CD4-positive, alpha-beta T cell treated with Interleukin-15 for 4 hours (primary cell): ENCODE measurements around the gene CACNA1C.

Experiments used
- DNase-seq: peaks from one replicate; pipeline ENCODE4 v3.0.0-alpha.2; 2020; ENCODE audit warnings: low spot score

CACNA1C gene

DNA sequence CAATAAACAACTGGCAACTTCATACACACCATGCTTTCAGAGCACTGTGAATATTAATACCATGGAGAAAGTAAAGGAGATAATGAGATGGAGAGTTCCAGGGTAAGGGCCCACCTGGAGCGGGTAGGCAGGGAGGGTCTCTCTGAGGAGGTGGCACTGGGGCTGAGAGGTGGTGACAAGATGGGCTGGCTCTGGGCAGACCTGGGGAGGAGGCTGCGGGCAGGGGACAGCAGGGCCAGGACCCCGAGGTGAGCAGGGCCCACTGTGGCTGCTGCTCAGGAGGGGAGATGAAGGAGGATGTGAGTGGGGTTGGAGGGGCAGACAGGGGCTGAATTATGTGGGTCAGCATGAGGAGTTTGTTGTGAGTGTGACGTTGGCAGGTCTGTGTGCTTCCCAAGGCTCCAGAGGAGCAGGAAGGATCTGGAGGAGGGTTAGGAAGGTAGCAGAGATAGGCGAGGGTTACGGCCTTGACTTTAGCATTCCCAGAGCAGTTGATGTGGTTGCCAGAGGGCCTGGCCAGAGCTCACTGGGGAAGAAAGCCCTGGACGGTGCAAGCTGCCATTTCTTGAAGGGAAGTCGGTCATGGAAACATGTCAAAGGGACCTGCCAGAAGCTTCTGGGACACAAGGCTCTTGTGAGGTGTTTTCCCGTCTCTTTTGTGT lies 88.2 kb downstream of the CACNA1C start:
- DNase-seq: no peak

DNA sequence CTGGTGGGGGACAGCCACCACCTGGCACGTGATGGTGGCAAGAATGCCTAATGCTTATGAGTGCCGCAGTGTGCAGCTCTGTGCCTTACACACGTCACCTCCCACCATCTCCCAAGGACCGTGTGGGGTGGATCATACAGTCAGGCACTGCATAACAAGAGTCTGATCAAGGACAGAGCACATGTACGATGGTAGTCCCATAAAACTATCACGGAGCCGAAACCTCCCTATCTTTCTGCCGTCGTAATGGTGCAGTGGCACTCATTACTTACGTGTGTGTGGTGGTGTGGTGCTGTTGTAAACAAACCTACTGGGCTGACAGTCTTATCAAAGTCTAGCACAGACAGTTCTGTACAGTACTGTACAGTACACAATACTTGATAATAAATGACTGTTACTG lies 89.3 kb downstream of the CACNA1C start:
- DNase-seq: no peak

DNA sequence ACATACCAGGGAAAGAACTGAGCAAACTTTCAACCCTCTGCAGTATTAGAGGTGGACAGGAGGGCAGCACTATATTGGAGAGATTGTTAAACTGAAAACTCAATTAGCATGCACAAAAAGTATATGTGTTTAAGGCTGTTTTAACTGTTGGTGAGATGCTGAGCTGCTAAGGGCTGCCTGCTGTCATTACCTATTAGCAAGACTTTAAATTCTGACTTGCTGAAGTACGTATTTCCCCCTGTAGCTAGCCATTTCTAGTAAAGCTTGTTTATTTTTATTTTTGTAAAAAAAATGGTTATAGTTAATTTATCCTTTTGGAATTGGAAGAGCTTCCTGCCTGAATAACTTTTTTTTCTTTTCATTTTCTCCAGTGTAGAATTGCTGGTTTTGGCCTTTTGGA lies 92.2 kb downstream of the CACNA1C start:
- no peak for DNase-seq

- DNase-seq: no peak
Observed at GRCh38 chr12:2145433-2145998, 92.7 kb downstream of the CACNA1C start.

GRCh38 chr12:2147335-2147734 lies 94.5 kb downstream of the CACNA1C start:
- no peak for DNase-seq

GRCh38 chr12:2149091-2149490 lies 96.3 kb downstream of the CACNA1C start:
- DNase-seq: no peak

- DNase-seq: no peak
Observed at GRCh38 chr12:2150833-2151232, 98.0 kb downstream of the CACNA1C start.

DNA sequence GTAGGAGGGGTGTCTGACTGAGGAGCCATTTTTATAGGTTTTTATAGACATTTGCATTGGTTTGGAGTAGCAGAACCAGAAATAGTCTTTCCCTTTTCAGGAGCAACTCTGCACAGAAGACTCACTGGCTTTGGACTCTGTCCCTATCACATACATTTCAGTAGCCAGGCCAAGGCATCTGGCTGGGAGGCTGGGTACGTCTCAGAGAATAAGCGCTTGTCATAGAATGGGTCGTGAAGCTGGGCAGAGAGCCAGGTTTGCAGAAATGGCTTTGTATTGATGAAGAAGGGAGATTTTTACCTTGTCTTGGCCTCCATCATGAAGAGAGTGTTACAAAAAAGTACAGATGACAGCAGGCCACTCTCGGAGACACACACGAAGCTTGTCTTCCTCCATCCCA lies 98.6 kb downstream of the CACNA1C start:
- DNase-seq: no peak

DNA sequence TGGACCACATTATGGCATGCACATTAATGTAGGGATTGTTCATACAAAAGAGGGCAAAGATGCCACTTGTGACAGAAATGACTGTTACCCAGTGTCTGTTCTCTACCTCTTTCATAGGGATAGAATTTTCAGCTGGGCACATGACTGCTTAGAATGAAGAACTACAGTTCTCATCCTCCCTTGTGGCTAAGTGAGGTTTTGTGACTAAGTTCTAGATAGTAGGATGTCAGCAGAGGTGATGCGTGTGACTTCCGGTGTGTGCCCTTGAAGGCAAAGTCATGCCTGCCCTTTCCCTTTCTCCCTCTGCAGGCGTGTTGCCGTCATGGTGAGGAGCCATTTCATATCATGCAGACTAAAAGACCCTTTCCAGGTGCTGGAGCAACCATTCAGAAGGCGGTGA lies 99.3 kb downstream of the CACNA1C start:
- DNase-seq: no peak

- no peak for DNase-seq
Observed at GRCh38 chr12:2154050-2154449, 101.3 kb downstream of the CACNA1C start.

DNA sequence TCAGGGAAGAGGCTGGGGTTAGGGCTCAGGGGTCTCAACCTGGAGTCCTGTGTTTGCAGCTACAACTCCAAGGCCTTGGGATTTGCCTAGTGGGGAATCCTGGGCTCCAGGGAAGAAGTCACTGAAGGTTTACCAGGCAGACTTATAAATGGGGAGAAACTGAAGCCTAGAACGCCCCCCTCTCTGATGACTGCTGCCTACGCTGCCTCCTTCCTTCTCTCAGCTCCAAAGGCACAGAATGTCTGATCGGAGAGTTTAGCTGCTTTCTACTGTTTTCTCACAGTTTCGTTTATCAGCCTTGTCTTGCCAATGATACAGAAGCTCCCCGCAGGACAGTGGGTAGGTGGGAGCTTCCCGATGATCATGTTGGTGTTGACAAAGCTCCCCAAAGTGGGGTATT lies 101.7 kb downstream of the CACNA1C start:
- DNase-seq: no peak

GRCh38 chr12:2156333-2156732 lies 103.5 kb downstream of the CACNA1C start:
- DNase-seq: no peak

- DNase-seq: no peak
Observed at GRCh38 chr12:2160043-2160442, 107.3 kb downstream of the CACNA1C start.

DNA sequence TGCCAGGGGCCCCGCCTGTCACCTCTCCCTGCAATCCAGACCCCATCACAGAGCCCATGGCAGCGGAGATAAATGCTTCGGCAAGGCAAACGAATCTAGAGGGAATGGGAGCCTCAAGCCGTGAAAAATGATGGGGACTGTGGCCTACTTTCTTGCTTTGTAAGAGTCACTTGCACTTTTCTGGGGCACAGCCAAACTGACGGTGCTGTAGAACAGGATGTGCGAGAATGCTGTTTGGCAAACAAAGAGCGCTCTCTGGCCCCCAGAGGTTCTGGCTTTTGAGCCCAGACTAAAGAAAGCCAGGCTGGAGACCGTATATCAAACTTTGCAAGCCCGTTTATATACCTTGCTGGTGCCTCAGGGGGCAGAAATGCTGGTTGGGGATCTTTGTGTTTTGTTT lies 108.7 kb downstream of the CACNA1C start:
- no peak for DNase-seq

DNA sequence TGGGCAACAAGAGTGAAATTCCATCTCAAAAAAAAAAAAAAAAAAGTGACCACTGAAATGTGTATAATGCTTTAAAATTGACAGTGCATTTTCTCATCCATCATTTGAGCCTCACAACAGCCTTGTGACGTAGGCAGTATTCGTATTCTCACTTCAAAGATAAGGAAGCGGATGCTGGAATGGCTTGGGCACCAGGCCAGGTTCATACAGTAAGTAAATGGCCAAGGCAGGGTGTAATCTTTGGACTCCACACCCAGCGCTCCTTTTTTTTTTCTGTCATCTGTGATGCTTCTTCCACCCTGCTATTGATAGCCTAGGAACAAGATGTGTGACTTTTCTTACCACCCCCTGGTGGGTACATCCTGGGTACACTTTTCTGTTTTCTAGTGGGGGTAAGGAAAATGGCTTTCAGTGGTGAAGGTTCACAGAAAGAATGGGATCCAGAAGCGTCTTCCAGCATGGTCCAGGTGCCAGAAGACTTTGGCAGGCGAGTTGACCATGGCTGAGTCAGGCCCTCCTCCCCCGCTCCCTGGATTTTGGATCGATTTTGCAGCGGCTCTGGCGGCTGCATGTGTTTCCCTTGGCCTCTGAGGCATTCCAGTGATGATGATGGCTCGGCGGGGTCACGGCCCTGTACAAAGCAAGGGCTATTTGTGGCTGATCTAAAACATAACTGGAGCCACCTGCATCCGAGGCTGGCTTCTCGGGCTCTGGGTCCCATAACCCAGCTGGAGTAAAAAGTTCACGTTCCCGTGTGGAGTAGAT lies 110.6 kb downstream of the CACNA1C start:
- DNase-seq: no peak

- DNase-seq: no peak
Observed at GRCh38 chr12:2165021-2165420, 112.2 kb downstream of the CACNA1C start.

DNA sequence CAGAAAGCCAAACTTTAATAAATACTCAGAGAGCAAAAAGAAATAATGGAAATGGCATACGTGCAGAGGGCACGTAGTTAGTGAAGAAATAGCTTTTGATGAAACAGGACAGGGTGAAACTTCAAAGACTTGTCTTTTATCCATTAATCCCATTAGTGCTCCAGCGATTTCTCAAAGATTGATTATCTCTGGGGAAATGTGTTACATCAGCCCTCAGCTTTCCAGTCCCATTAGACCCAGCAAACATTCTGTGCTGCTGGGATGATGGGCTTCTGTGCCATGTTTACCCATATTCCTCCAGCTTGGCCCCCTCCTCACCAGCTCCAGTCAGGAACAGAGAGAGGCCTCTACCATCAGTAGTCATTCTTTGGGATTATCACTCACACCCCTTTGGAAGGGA lies 113.1 kb downstream of the CACNA1C start:
- no peak for DNase-seq

DNA sequence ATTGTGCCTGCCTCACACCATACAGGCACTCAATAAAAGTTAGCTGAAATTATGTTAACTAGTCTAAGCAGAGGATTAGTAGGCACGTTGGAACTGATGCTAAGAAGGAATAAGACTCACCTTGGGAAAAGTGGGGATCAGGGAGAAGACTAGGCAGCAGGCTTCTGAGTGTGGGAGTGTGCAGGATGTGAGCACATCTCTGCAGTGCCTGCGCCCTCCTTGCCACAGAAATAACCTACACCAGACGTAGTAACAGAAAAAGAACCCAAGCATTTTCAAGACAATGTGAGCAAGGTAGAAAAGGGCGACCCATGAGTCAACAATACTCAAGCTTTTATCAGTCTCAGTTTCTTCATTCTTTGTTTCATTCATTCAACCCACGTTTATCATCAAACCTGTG lies 113.9 kb downstream of the CACNA1C start:
- no peak for DNase-seq

- DNase-seq: no peak
Observed at GRCh38 chr12:2167231-2167630, 114.4 kb downstream of the CACNA1C start.

- no peak for DNase-seq
Observed at GRCh38 chr12:2168808-2169207, 116.0 kb downstream of the CACNA1C start.

DNA sequence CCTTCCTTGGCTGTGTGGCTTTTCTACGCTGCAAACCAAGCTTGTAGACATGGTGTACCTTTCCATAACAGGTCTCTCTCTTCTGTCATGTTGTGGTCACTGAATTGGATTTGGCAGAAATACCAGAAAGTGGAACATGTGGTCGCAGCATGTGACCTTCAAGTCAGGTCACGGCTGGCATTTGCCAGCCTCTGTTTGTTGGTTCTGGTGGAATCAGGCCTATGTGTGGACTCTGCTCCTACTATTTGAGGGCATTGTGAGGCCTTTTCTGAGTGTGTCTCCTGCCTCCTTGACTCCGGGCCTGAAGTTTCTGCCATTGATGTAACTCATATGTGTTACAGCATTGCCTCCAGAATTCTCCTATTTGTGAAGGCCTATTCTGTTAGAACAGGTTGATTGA lies 116.7 kb downstream of the CACNA1C start:
- no peak for DNase-seq

- DNase-seq: no peak
Observed at GRCh38 chr12:2169940-2170339, 117.2 kb downstream of the CACNA1C start.

DNA sequence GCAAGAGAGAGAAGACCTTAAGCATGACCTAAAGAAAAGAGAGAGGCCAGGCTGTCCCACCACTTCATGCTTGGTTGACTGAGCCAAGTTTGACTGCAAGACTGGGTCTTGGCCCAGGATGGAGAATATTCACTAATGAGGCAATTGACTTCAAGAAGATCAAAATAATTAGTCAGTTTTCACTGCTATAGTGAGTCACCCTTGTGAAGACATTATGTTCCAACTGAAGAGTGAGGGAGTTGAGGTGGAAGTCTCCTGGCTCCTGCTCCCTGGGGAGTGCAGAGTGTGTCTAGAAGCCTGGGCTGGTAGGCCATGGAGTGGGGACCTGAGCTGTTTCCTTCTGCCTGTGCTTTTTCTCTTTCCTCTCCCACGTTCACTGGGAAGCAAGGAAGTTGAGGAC lies 117.6 kb downstream of the CACNA1C start:
- no peak for DNase-seq
